Metanephros (tissue), 1 donor: ENCODE results near the gene ZAR1. TPM values are rescaled to one million over a fixed set of nuclear protein-coding genes. Genes with fewer than 3 reads are reported as not detected.

ENCODE experiments used
- total RNA-seq: library from RNA; depleted of rRNA; stranded (reverse); fragments of >200 nt; gene quantifications from one replicate; pipeline ENCODE4 v1.2.3, GENCODE V29; 2014

The ZAR1 gene
- not detected for total RNA-seq

GRCh38 chr4:48490012-48490679 lies at the start of gene ZAR1:
Gene ZAR1, plus strand, starts transcription at chr4:48490252. Its CDS starts 40 bp downstream, at chr4:48490292.

GRCh38 chr4:48483006-48483776 lies 6.9 kb upstream of the ZAR1 start, which contains the start of gene SLC10A4:
Gene SLC10A4, plus strand, starts transcription at chr4:48483343. Its CDS starts 219 bp downstream, at chr4:48483562.

Other genes starting within 250 kb of the ZAR1 start
- 2.8 TPM for gene TEC, start 220.4 kb upstream of the ZAR1 start, total RNA-seq
- gene SLAIN2, start 148.7 kb upstream of the ZAR1 start, total RNA-seq = 48.2 TPM
- gene SLC10A4, start 6.9 kb upstream of the ZAR1 start, total RNA-seq = 0.41 TPM